Endothelial cell of umbilical vein (primary cell): Measurements from ENCODE around the gene RECK. TPM values are rescaled to one million over a fixed set of nuclear protein-coding genes. Genes with fewer than 3 reads are reported as not detected.

ENCODE experiments used
- BruUV-seq: library from RNA; stranded (reverse); fragments of 400-500 nt; replicated peaks from 2 replicates; lab custom pipeline; 2021; lab: Mats Ljungman, UMichigan
- CTCF ChIA-PET: fragments of 300-600, 350-600 bp; sonication (Branson Sonifier 250); formaldehyde crosslinking; loops from one replicate; lab custom pipeline; 2021; ENCODE audit warnings: antibody characterized with exemption, inconsistent platforms; lab: Charles Lee
- POLR2A ChIA-PET: fragments of 300-600, 350-600 bp; sonication (Branson Sonifier 250); formaldehyde crosslinking; loops from one replicate; lab custom pipeline; 2021; ENCODE audit warnings: antibody characterized with exemption, inconsistent platforms; lab: Charles Lee
- DNase-seq: peaks from one replicate; pipeline ENCODE4 v3.0.0-alpha.2; 2011; ENCODE audit warnings: low read depth, low spot score
- FAIRE-seq: peaks from 2 replicates; lab custom pipeline; 2011; peaks lifted over from hg19 to GRCh38; lab: Jason Lieb, UNC
- H2AFZ ChIP-seq: 2 replicates; pipeline ENCODE4 v1.6.0; 2012; ENCODE audit warnings: low read depth, low read length, control low read depth, inconsistent platforms
- H3K27ac ChIP-seq: 2 replicates; pipeline ENCODE4 v1.5.1; 2011; ENCODE audit warnings: low read depth, mild to moderate bottlenecking, control low read depth, low read length, moderate library complexity; ENCODE audit not compliant: insufficient read depth
- H3K27me3 ChIP-seq, 2 experiments: 2 replicates each; pipeline versions ENCODE4 v1.6.0 to v1.6.1; 2011; ENCODE audit warnings: low read length in 2 of 2, mixed read lengths in 1 of 2; ENCODE audit not compliant: control insufficient read depth in 2 of 2, insufficient read depth in 2 of 2
- H3K36me3 ChIP-seq, 2 experiments: 2 replicates in 1 of 2; 3 replicates in 1 of 2; pipeline ENCODE4 v1.5.1; 2011; ENCODE audit warnings: low read length in 2 of 2, mild to moderate bottlenecking in 1 of 2, moderate library complexity in 1 of 2; ENCODE audit not compliant: control insufficient read depth in 2 of 2, insufficient read depth in 2 of 2; ENCODE audit errors: extremely low read depth in 1 of 2
- H3K4me1 ChIP-seq: 3 replicates; pipeline ENCODE4 v1.5.1; 2011; ENCODE audit warnings: mild to moderate bottlenecking, low read length; ENCODE audit not compliant: control insufficient read depth, insufficient read depth; ENCODE audit errors: extremely low read depth
- H3K4me2 ChIP-seq: 2 replicates; pipeline ENCODE4 v1.6.1; 2011; ENCODE audit warnings: low read length, control low read depth, mixed read lengths; ENCODE audit not compliant: insufficient read depth
- H3K4me3 ChIP-seq, 3 experiments: fragments of 200-600 bp in 1 of 3; sonication (generic), shearing (Covaris generic) in 1 of 3; replicated peaks in 1 of 3; 2 replicates each; pipeline ENCODE4 v1.5.1; 2011 to 2016; ENCODE audit warnings: control low read depth in 3 of 3, low read length in 3 of 3, mild to moderate bottlenecking in 2 of 3, inconsistent platforms in 1 of 3, low read depth in 1 of 3, moderate library complexity in 1 of 3; ENCODE audit not compliant: insufficient read depth in 1 of 3
- H3K79me2 ChIP-seq: 2 replicates; pipeline ENCODE4 v1.6.0; 2012; ENCODE audit warnings: low read length, inconsistent platforms; ENCODE audit not compliant: control insufficient read depth, insufficient read depth
- H3K9ac ChIP-seq: replicated peaks from 2 replicates; pipeline ENCODE3; 2011; ENCODE audit warnings: low read length, control low read depth; ENCODE audit not compliant: insufficient read depth; ENCODE audit errors: extremely low read depth
- H3K9me1 ChIP-seq: replicated peaks from 3 replicates; pipeline ENCODE4 v1.6.0; 2011; ENCODE audit warnings: mild to moderate bottlenecking, low read length; ENCODE audit not compliant: control insufficient read depth, insufficient read depth; ENCODE audit errors: extremely low read depth
- H3K9me3 ChIP-seq: replicated peaks from 2 replicates; pipeline ENCODE4 v1.5.1; 2012; ENCODE audit warnings: low read length, inconsistent platforms; ENCODE audit not compliant: control insufficient read depth, insufficient read depth
- H4K20me1 ChIP-seq: replicated peaks from 2 replicates; pipeline ENCODE3; 2011; ENCODE audit warnings: mild to moderate bottlenecking, low read length; ENCODE audit not compliant: control insufficient read depth, insufficient read depth; ENCODE audit errors: extremely low read depth
- EZH2 ChIP-seq: IDR thresholded peaks from 2 replicates; pipeline ENCODE4 v1.6.1; 2012; ENCODE audit warnings: borderline replicate concordance, low read depth, mild to moderate bottlenecking, moderate library complexity, low read length, inconsistent platforms; ENCODE audit not compliant: severe bottlenecking
- FOS ChIP-seq: IDR thresholded peaks from 2 replicates; pipeline ENCODE4 v1.6.1; 2011; ENCODE audit warnings: mild to moderate bottlenecking, low read length, moderate library complexity, borderline replicate concordance; ENCODE audit not compliant: insufficient read depth
- GATA2 ChIP-seq: IDR thresholded peaks from 2 replicates; pipeline ENCODE4 v1.7.0; 2011; ENCODE audit warnings: low read depth, mild to moderate bottlenecking, moderate library complexity, mixed read lengths, low read length; ENCODE audit not compliant: insufficient read length, insufficient read depth
- JUN ChIP-seq: IDR thresholded peaks from 2 replicates; pipeline ENCODE4 v1.6.1; 2011; ENCODE audit warnings: borderline replicate concordance, low read depth; ENCODE audit not compliant: insufficient read length, insufficient read depth
- MYC ChIP-seq: IDR thresholded peaks from one replicate; pipeline ENCODE4 v1.6.1; 2011; ENCODE audit warnings: mild to moderate bottlenecking, low read depth, low read length
- POLR2A ChIP-seq: IDR thresholded peaks from 2 replicates; pipeline ENCODE4 v1.6.1; 2012; ENCODE audit warnings: low read depth, mild to moderate bottlenecking, control low read depth, low read length
- POLR2AphosphoS5 ChIP-seq: IDR thresholded peaks from 2 replicates; pipeline ENCODE4 v1.6.1; 2012; ENCODE audit warnings: low read depth, mild to moderate bottlenecking, control low read depth, low read length, moderate library complexity; ENCODE audit not compliant: insufficient read depth
- dilution Hi-C: fragments of 300-500 bp; cut with MboI; formaldehyde crosslinking; loops from one replicate; pipeline ENCODE4 v1.15.0; 2019; ENCODE audit warnings: low sequenced_read_pairs; ENCODE audit not compliant: extremely low pct_ligation_motif_present
- intact Hi-C: fragments of 100-400 bp; cut with micrococcal nuclease; formaldehyde crosslinking; loops from one replicate; pipeline ENCODE4 v1.10.0; 2022
- polyA plus RNA-seq, 4 experiments: library from polyadenylated mRNA; depleted of rRNA in 3 of 4; stranded (reverse) in 3 of 4; unstranded in 1 of 4; fragments of >200 nt; gene quantifications; 2 replicates each; pipeline versions ENCODE4 v1.2.1 to v1.2.3, GENCODE V29; 2011 to 2012; ENCODE audit warnings: missing spikeins in 1 of 4
- total RNA-seq: library from RNA; stranded (reverse); gene quantifications from 2 replicates; pipeline ENCODE4 v1.2.3, GENCODE V29; 2021
- TF ChIP-seq, protein P1 (sequence below): IDR thresholded peaks from 2 replicates; pipeline ENCODE4 v1.6.1; 2011; ENCODE audit not compliant: insufficient read depth, insufficient read length
- TF ChIP-seq, protein P2 (sequence below), 2 donors: IDR thresholded peaks; 1 replicate in 1 of 2; 2 replicates in 1 of 2; pipeline ENCODE4 v1.5.1; 2011; ENCODE audit warnings: low read length in 2 of 2, mild to moderate bottlenecking in 2 of 2, moderate library complexity in 2 of 2, control low read depth in 1 of 2, inconsistent platforms in 1 of 2, low read depth in 1 of 2; ENCODE audit not compliant: insufficient read depth in 1 of 2; ENCODE audit errors: extremely low read depth in 1 of 2

Gene RECK
- total and polyA plus RNA-seq, 2 donors (not counting 3 experiments of a cell fraction or from before 2014, with no cell fraction given) = 12.0 to 14.1 TPM

DNA sequence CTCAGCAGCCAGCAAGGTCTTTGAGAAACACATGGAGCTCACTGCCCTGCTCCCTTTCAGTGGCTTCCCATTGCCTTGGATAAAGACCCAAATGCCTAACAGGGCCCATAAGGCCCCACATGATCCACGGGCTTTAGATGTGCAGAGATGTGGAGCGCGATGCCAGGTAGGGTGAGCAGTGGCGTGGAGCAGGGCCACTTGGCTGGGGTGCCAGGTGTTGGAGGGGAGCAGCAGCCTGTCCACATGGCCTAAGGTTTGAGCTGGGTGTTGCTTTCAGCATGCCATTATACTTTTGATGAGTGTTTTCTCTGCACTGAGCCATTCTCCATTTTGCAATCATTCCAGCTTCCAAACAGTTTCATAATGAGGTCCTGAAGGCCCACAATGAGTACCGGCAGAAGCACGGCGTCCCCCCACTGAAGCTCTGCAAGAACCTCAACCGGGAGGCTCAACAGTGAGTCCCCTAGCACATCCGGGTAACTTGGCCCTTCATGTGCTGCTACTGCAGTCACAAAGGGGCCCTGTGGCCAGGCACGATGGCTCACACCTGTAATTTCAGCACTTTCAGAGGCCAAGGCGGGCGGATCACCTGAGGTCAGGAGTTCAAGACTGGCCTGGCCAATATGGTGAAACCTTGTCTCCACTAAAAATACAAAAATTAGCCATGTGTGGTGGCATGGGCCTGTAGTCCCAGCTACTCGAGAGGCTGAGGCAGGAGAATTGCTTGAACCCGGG lies 110.9 kb downstream of the RECK start:
- Histone ChIP-seq H4K20me1 (no peaks in the 10 kb centered on the region), H3K9ac (no peak overlapping the region), H3K4me2 (no peak overlapping the region), H3K4me3 (no peak overlapping the region), H2AFZ (no peak overlapping the region), H3K9me1 (no peaks in the 10 kb centered on the region), H3K27me3 (no peaks in the 10 kb centered on the region), H3K27ac (no peak overlapping the region), H3K36me3 (no peaks in the 10 kb centered on the region), H3K9me3 (no peaks in the 10 kb centered on the region), H3K79me2 (no peaks in the 10 kb centered on the region), H3K4me1 (peaks cover 35% of the 10 kb centered on the region)
- TF ChIP-seq JUN = no peak
- TF ChIP-seq FOS = no peak
- no peak for TF ChIP-seq EZH2
- TF ChIP-seq, protein P1, sequence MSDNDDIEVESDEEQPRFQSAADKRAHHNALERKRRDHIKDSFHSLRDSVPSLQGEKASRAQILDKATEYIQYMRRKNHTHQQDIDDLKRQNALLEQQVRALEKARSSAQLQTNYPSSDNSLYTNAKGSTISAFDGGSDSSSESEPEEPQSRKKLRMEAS = no peak
- TF ChIP-seq GATA2 = no peak
- TF ChIP-seq POLR2AphosphoS5 = no peak
- TF ChIP-seq MYC = no peak
- TF ChIP-seq, protein P2, sequence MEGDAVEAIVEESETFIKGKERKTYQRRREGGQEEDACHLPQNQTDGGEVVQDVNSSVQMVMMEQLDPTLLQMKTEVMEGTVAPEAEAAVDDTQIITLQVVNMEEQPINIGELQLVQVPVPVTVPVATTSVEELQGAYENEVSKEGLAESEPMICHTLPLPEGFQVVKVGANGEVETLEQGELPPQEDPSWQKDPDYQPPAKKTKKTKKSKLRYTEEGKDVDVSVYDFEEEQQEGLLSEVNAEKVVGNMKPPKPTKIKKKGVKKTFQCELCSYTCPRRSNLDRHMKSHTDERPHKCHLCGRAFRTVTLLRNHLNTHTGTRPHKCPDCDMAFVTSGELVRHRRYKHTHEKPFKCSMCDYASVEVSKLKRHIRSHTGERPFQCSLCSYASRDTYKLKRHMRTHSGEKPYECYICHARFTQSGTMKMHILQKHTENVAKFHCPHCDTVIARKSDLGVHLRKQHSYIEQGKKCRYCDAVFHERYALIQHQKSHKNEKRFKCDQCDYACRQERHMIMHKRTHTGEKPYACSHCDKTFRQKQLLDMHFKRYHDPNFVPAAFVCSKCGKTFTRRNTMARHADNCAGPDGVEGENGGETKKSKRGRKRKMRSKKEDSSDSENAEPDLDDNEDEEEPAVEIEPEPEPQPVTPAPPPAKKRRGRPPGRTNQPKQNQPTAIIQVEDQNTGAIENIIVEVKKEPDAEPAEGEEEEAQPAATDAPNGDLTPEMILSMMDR (IDR thresholded peaks at IDR 0.05; ENCODE audit: extremely low read depth in 1 of 2, insufficient read depth in 1 of 2, low read depth in 1 of 2, low read length in 2 of 2) = no peak
- no peak for TF ChIP-seq POLR2A
- FAIRE-seq = no peak
- CTCF ChIA-PET = interaction anchor here (0.8 to 3.5 kb wide), 4 partner anchors 11 to 124 kb away, joined by 4 to 54 read pairs (median 4); partner anchors contain the start of gene GLIPR2
- no peak for DNase-seq
- no TSS peak for BruUV-seq
- intact Hi-C loops (loop anchor here (2.0 kb wide), 1 partner anchor 15 kb away; no protein-coding TSS in a partner anchor), dilution Hi-C loops (no loop called here)
- POLR2A ChIA-PET = no interaction called here
